Regular cardiac myocyte (primary cell): ENCODE results near the gene NR3C1. TPM values are rescaled to one million over a fixed set of nuclear protein-coding genes. Genes with fewer than 3 reads are reported as not detected.

Source experiments
- total RNA-seq: library from RNA; depleted of rRNA; stranded (reverse); fragments of >200 nt; gene quantifications from 2 replicates; pipeline ENCODE4 v1.2.3, GENCODE V29; 2014

NR3C1 gene
- 61.7 and 93.3 TPM in 2 replicates for total RNA-seq

GRCh38 chr5:143403593-143404415 is at the start of gene NR3C1:
Gene NR3C1 (minus strand): TSS chr5:143403686. CDS start chr5:143400839, 2,847 bp downstream.

